Left ventricle myocardium inferior (tissue), 1 donor: ENCODE data around the gene PRKG1. TPM values are rescaled to one million over a fixed set of nuclear protein-coding genes. Genes with fewer than 3 reads are reported as not detected.

Experiments used
- DNase-seq: peaks from one replicate; pipeline ENCODE4 v3.0.0-alpha.2; 2020
- H3K27ac ChIP-seq: fragments of 200-600 bp; replicated peaks from 2 replicates; pipeline ENCODE4 v1.8.0; 2021
- H3K27me3 ChIP-seq: fragments of 200-600 bp; 2 replicates; pipeline ENCODE4 v1.8.0; 2021; ENCODE audit warnings: low read depth
- H3K36me3 ChIP-seq: fragments of 200-600 bp; 2 replicates; pipeline ENCODE4 v1.8.0; 2021
- H3K4me1 ChIP-seq: fragments of 200-600 bp; 2 replicates; pipeline ENCODE4 v1.8.0; 2021
- H3K4me3 ChIP-seq: fragments of 200-600 bp; 2 replicates; pipeline ENCODE4 v1.8.0; 2021; ENCODE audit warnings: mild to moderate bottlenecking, moderate library complexity
- H3K9me3 ChIP-seq: fragments of 200-600 bp; replicated peaks from 2 replicates; pipeline ENCODE4 v1.8.0; 2021
- CTCF ChIP-seq: fragments of 200-600 bp; IDR thresholded peaks from 2 replicates; pipeline ENCODE4 v1.8.0; 2021; ENCODE audit warnings: antibody characterized with exemption, mild to moderate bottlenecking, borderline replicate concordance
- intact Hi-C: fragments of 100-400 bp; cut with micrococcal nuclease; formaldehyde crosslinking; loops from one replicate; pipeline ENCODE4 v1.11.0; 2022
- total RNA-seq: library from RNA; stranded (reverse); fragmentation: NEBNext Ultra II Directional; extraction: Animal tissue kit (Norgen Biotek cat#: 25700); gene quantifications from one replicate; pipeline ENCODE4 v1.2.1, GENCODE V29; 2021
- donor health status: DM: no; HTN: yes; CAD: no; lungs with severe emphysema.

PRKG1 gene
- total RNA-seq, 1 donor from 2014 or later = 38.9 TPM

DNA sequence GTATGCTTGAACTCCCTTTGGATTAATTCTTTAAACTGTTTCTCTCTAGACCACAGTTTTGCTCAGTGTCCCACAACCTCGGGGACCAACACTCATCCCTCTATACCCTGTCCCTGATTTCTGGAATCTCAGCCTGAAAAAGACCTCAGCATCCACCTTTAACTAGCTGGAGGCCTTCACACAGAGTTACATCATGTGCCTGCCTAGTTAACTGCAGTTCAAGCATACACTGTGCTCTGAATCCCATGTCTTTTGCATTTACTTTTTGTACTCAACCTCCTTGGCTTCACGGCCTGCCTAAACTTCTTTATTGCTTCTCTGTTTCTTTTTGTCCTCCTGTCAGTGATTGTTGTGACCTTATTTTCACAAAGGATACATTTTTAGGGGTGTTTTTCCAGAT, 66.7 kb downstream of the PRKG1 start:
- no peaks in the 10 kb centered on the region for H3K27me3 ChIP-seq
- no peaks in the 10 kb centered on the region for H3K36me3 ChIP-seq
- DNase-seq = no peak
- no peaks in the 10 kb centered on the region for H3K9me3 ChIP-seq
- H3K4me1 ChIP-seq = peaks cover 48% of the 10 kb centered on the region
- peak overlapping the region; percentile 53 for H3K27ac ChIP-seq
- TF ChIP-seq CTCF = no peak
- intact Hi-C loops = no loop called here
- H3K4me3 ChIP-seq = no peak overlapping the region

DNA sequence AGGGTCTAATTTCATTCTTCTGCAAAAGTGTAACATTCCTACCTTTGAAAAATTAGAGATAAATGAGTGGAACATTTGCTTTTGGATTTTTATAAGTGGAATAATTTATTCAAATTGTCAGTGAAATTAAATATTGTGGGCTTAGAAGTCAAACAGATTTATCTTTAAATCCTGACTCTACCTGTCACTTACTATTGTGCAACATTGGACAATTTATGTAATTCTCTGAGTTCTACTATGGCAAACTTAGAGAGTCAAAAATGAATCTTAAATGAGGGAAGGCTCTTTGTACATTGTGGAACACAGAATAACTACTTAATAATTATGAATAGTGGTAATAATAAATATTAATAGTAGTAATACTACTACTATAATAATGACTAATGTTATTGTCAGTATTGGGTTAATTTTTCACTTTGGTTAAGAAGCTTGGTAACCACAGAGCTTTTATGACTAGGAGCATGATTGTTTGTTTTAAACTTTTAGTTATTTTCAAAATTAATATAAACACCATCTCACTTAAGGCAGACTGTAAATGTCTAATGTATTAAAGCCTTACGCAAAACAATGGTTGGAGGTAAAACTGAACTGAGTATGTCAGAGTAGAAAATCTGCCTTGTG, 70.0 kb downstream of the PRKG1 start:
- Histone ChIP-seq H3K4me1 (peaks cover 64% of the 10 kb centered on the region), H3K27me3 (no peaks in the 10 kb centered on the region), H3K36me3 (no peaks in the 10 kb centered on the region), H3K27ac (peak overlapping the region; percentile 55), H3K9me3 (no peaks in the 10 kb centered on the region), H3K4me3 (no peak overlapping the region)
- no peak for DNase-seq
- intact Hi-C loops = no loop called here
- no peak for TF ChIP-seq CTCF

DNA sequence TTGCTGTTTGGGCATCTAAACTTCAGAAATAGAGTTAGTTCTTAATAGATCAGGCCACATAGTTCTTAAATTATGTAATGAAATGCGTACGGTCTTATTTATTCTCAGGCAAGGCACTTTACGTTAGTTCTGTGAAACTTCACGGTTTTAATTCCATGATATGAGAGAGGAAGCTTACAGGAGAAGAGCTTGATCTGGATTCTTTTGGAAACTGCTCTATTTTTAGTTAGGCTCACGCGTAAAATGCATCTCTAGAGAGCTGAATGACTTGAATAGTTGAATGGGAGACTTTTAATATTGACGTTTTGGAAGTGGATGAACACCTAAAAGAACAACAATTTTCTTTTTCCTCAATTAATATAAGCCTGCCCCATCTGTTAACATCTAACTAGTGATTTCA, 71.1 kb downstream of the PRKG1 start:
- Histone ChIP-seq H3K9me3 (peaks cover 5% of the 10 kb centered on the region), H3K4me3 (no peak overlapping the region), H3K27me3 (no peaks in the 10 kb centered on the region), H3K27ac (peak overlapping the region; percentile 55), H3K36me3 (no peaks in the 10 kb centered on the region), H3K4me1 (peaks cover 56% of the 10 kb centered on the region)
- no peak for DNase-seq
- no peak for TF ChIP-seq CTCF
- intact Hi-C loops = no loop called here

- no peak for DNase-seq
- Histone ChIP-seq H3K27me3 (no peaks in the 10 kb centered on the region), H3K4me3 (no peak overlapping the region), H3K27ac (peak overlapping the region; percentile 60), H3K36me3 (no peaks in the 10 kb centered on the region), H3K4me1 (peaks cover 51% of the 10 kb centered on the region), H3K9me3 (peaks cover 5% of the 10 kb centered on the region)
- no peak for TF ChIP-seq CTCF
- intact Hi-C loops = no loop called here
Measured at GRCh38 chr10:51147644-51148399, 73.5 kb downstream of the PRKG1 start.

GRCh38 chr10:51156926-51157325, 82.6 kb downstream of the PRKG1 start:
- no peaks in the 10 kb centered on the region for H3K36me3 ChIP-seq
- DNase-seq = no peak
- H3K4me3 ChIP-seq = no peak overlapping the region
- no peak for TF ChIP-seq CTCF
- intact Hi-C loops = no loop called here
- peaks cover 19% of the 10 kb centered on the region for H3K4me1 ChIP-seq
- no peaks in the 10 kb centered on the region for H3K9me3 ChIP-seq
- H3K27ac ChIP-seq = no peak overlapping the region
- no peaks in the 10 kb centered on the region for H3K27me3 ChIP-seq
